Neural progenitor cell (in vitro differentiated cells): ENCODE measurements around the gene AVPR1B. TPM values are rescaled to one million over a fixed set of nuclear protein-coding genes. Genes with fewer than 3 reads are reported as not detected.

Experiments
- DNase-seq: peaks from one replicate; pipeline ENCODE4 v3.0.0-alpha.2; 2016; ENCODE audit warnings: low spot score
- H2AFZ ChIP-seq: fragments of 200-600 bp; sonication (generic); replicated peaks from 2 replicates; pipeline ENCODE4 v1.6.1; 2016; ENCODE audit warnings: antibody characterized with exemption
- H3F3A ChIP-seq: fragments of 200-600 bp; sonication (generic); 2 replicates; pipeline ENCODE4 v1.6.1; 2016; ENCODE audit warnings: antibody characterized with exemption, low read depth
- H3K27ac ChIP-seq: fragments of 200-600 bp; sonication (generic); 2 replicates; pipeline ENCODE4 v1.5.1; 2016; ENCODE audit warnings: mild to moderate bottlenecking
- H3K27me3 ChIP-seq: fragments of 200-600 bp; sonication (generic); 2 replicates; pipeline ENCODE4 v1.6.1; 2016; ENCODE audit warnings: mild to moderate bottlenecking, moderate library complexity
- H3K36me3 ChIP-seq: fragments of 200-600 bp; sonication (generic); 2 replicates; pipeline ENCODE4 v1.5.1; 2016
- H3K4me1 ChIP-seq: fragments of 200-600 bp; sonication (generic); 2 replicates; pipeline ENCODE4 v1.6.1; 2016; ENCODE audit warnings: mixed run types
- H3K4me2 ChIP-seq: fragments of 200-600 bp; sonication (generic); 2 replicates; pipeline ENCODE4 v1.6.1; 2016
- H3K4me3 ChIP-seq: fragments of 200-600 bp; sonication (generic); 2 replicates; pipeline ENCODE4 v1.5.1; 2016
- H3K79me2 ChIP-seq: fragments of 200-600 bp; sonication (generic); 2 replicates; pipeline ENCODE4 v1.6.1; 2016; ENCODE audit warnings: low read depth
- H3K9ac ChIP-seq: fragments of 200-600 bp; sonication (generic); 2 replicates; pipeline ENCODE4 v1.6.1; 2016
- H3K9me3 ChIP-seq: fragments of 200-600 bp; sonication (generic); 2 replicates; pipeline ENCODE4 v1.5.1; 2016; ENCODE audit warnings: low read depth
- H4K20me1 ChIP-seq: fragments of 200-600 bp; sonication (generic); 2 replicates; pipeline ENCODE4 v1.6.1; 2016; ENCODE audit warnings: low read depth
- H3K27ac Mint-ChIP-seq: 3 replicates; pipeline ENCODE4 v1.8.0; 2021; ENCODE audit warnings: mixed read lengths
- H3K27me3 Mint-ChIP-seq: 2 replicates; pipeline ENCODE4 v1.8.0; 2022; ENCODE audit warnings: low read depth, mild to moderate bottlenecking, inconsistent platforms, moderate library complexity, mixed read lengths; ENCODE audit not compliant: insufficient read depth
- H3K36me3 Mint-ChIP-seq: 3 replicates; pipeline ENCODE4 v1.8.0; 2021; ENCODE audit warnings: mixed read lengths
- H3K4me1 Mint-ChIP-seq: 3 replicates; pipeline ENCODE4 v1.8.0; 2021; ENCODE audit warnings: mixed read lengths
- H3K4me3 Mint-ChIP-seq: 3 replicates; pipeline ENCODE4 v1.8.0; 2021; ENCODE audit warnings: mild to moderate bottlenecking, moderate library complexity, mixed read lengths
- H3K9me3 Mint-ChIP-seq: 3 replicates; pipeline ENCODE4 v1.8.0; 2020; ENCODE audit warnings: mixed read lengths
- CTCF ChIP-seq: fragments of 200-600 bp; sonication (generic); IDR thresholded peaks from 2 replicates; pipeline ENCODE4 v1.5.1; 2017; ENCODE audit warnings: antibody characterized with exemption, mild to moderate bottlenecking
- EZH2 ChIP-seq: fragments of 200-600 bp; sonication (generic); IDR thresholded peaks from 2 replicates; pipeline ENCODE4 v1.6.1; 2017; ENCODE audit warnings: antibody characterized with exemption, mild to moderate bottlenecking, moderate library complexity
- EZH2phosphoT487 ChIP-seq: fragments of 200-600 bp; sonication (generic); IDR thresholded peaks from 2 replicates; pipeline ENCODE4 v1.6.1; 2017; ENCODE audit warnings: antibody characterized with exemption
- total RNA-seq: library from RNA; depleted of rRNA; stranded (reverse); fragments of >200 nt; gene quantifications from 2 replicates; pipeline ENCODE4 v1.2.3, GENCODE V29; 2015; ENCODE audit warnings: low replicate concordance

The AVPR1B gene
- total RNA-seq, 1 donor from 2014 or later = not detected

GRCh38 chr1:206102292-206102936 lies 14.8 kb downstream of the AVPR1B start:
- no peak overlapping the region for H3K4me3 Mint-ChIP-seq
- H3K4me3 ChIP-seq = no peak overlapping the region
- H3K27me3 ChIP-seq = no peaks in the 10 kb centered on the region
- H3K9me3 ChIP-seq = no peaks in the 10 kb centered on the region
- H3K4me1 Mint-ChIP-seq = peaks cover 13% of the 10 kb centered on the region
- no peaks in the 10 kb centered on the region for H3K79me2 ChIP-seq
- no peaks in the 10 kb centered on the region for H3K36me3 ChIP-seq
- H3K9ac ChIP-seq = no peak overlapping the region
- H3K27me3 Mint-ChIP-seq = peaks cover 5% of the 10 kb centered on the region
- H2AFZ ChIP-seq = no peak overlapping the region
- H3K9me3 Mint-ChIP-seq = no peaks in the 10 kb centered on the region
- H4K20me1 ChIP-seq = no peaks in the 10 kb centered on the region
- H3K4me2 ChIP-seq = no peak overlapping the region
- TF ChIP-seq EZH2phosphoT487 = no peak
- TF ChIP-seq EZH2 = no peak
- TF ChIP-seq CTCF = no peak
- H3F3A ChIP-seq = no peaks in the 10 kb centered on the region
- no peaks in the 10 kb centered on the region for H3K4me1 ChIP-seq
- H3K36me3 Mint-ChIP-seq = no peaks in the 10 kb centered on the region
- H3K27ac Mint-ChIP-seq = no peak overlapping the region
- DNase-seq = no peak
- no peak overlapping the region for H3K27ac ChIP-seq

- Histone ChIP-seq H3K9me3 (no peaks in the 10 kb centered on the region), H3K27me3 (no peaks in the 10 kb centered on the region), H3K4me2 (no peak overlapping the region), H3F3A (no peaks in the 10 kb centered on the region), H3K9ac (no peak overlapping the region), H3K4me1 (no peaks in the 10 kb centered on the region), H3K27ac (no peak overlapping the region), H4K20me1 (no peaks in the 10 kb centered on the region), H2AFZ (no peak overlapping the region), H3K4me3 (no peak overlapping the region), H3K79me2 (no peaks in the 10 kb centered on the region), H3K36me3 (no peaks in the 10 kb centered on the region)
- TF ChIP-seq CTCF (no peak), EZH2 (no peak), EZH2phosphoT487 (no peak)
- H3K4me1 Mint-ChIP-seq = peaks cover 10% of the 10 kb centered on the region
- no peaks in the 10 kb centered on the region for H3K36me3 Mint-ChIP-seq
- H3K27ac Mint-ChIP-seq = no peak overlapping the region
- no peak overlapping the region for H3K4me3 Mint-ChIP-seq
- no peak for DNase-seq
- H3K27me3 Mint-ChIP-seq = peaks cover 7% of the 10 kb centered on the region
- no peaks in the 10 kb centered on the region for H3K9me3 Mint-ChIP-seq
Observed at GRCh38 chr1:206101351-206102045, 15.7 kb downstream of the AVPR1B start.

- Histone ChIP-seq H3K4me3 (no peak overlapping the region), H3K9me3 (no peaks in the 10 kb centered on the region), H4K20me1 (no peaks in the 10 kb centered on the region), H3F3A (no peaks in the 10 kb centered on the region), H3K36me3 (no peaks in the 10 kb centered on the region), H3K4me2 (no peak overlapping the region), H2AFZ (no peak overlapping the region), H3K9ac (no peak overlapping the region), H3K27ac (no peak overlapping the region), H3K4me1 (no peaks in the 10 kb centered on the region), H3K79me2 (no peaks in the 10 kb centered on the region), H3K27me3 (no peaks in the 10 kb centered on the region)
- H3K4me1 Mint-ChIP-seq = peaks cover 6% of the 10 kb centered on the region
- no peaks in the 10 kb centered on the region for H3K36me3 Mint-ChIP-seq
- H3K27ac Mint-ChIP-seq = no peak overlapping the region
- H3K9me3 Mint-ChIP-seq = no peaks in the 10 kb centered on the region
- peaks cover 7% of the 10 kb centered on the region for H3K27me3 Mint-ChIP-seq
- no peak for TF ChIP-seq EZH2
- no peak for TF ChIP-seq EZH2phosphoT487
- no peak for TF ChIP-seq CTCF
- DNase-seq = no peak
- no peak overlapping the region for H3K4me3 Mint-ChIP-seq
Observed at GRCh38 chr1:206100226-206100815, 16.9 kb downstream of the AVPR1B start.
